Activated T-helper 1 cell treated with anti-CD3 and anti-CD28 coated beads, Interleukin-12 subunit alpha, Interleukin-12 subunit beta, Interleukin-2, Interleukin-4 antibody, amounts not matched to agents 30 ng/mL and 10 ng/mL and 1 ng/mL, durations not matched to agents 14 hours and 24 hours and 36 hours (primary cell): Measurements from ENCODE around the gene BRSK1. TPM values are rescaled to one million over a fixed set of nuclear protein-coding genes. Genes with fewer than 3 reads are reported as not detected.
"Not testable (repeated sequence)": the region's sequence is repeated elsewhere in the genome, so short reads cannot be mapped to it uniquely, and the experiment has no call there.

Source experiments
- DNase-seq: peaks from one replicate; pipeline ENCODE4 v3.0.0; 2021; ENCODE audit warnings: low spot score
- H3K27ac Mint-ChIP-seq: one replicate; pipeline ENCODE4 v1.8.0; 2021; ENCODE audit warnings: mild to moderate bottlenecking, mixed read lengths
- H3K27me3 Mint-ChIP-seq: one replicate; pipeline ENCODE4 v1.8.0; 2022; ENCODE audit warnings: mild to moderate bottlenecking, moderate library complexity, mixed read lengths; ENCODE audit not compliant: insufficient read depth
- H3K36me3 Mint-ChIP-seq: one replicate; pipeline ENCODE4 v1.8.0; 2021; ENCODE audit warnings: low read depth, mixed read lengths
- H3K4me1 Mint-ChIP-seq: one replicate; pipeline ENCODE4 v1.8.0; 2021; ENCODE audit warnings: low read depth, mixed read lengths
- H3K4me3 Mint-ChIP-seq: one replicate; pipeline ENCODE4 v1.8.0; 2021; ENCODE audit warnings: mild to moderate bottlenecking, moderate library complexity, mixed read lengths
- H3K9me3 Mint-ChIP-seq: one replicate; pipeline ENCODE4 v1.8.0; 2021; ENCODE audit warnings: mixed read lengths
- intact Hi-C: fragments of 100-400 bp; cut with micrococcal nuclease; formaldehyde crosslinking; loops from one replicate; pipeline ENCODE4 v1.15.1; 2024
- total RNA-seq: library from RNA; stranded (reverse); gene quantifications from 2 replicates; pipeline ENCODE4 v1.2.3, GENCODE V29; 2022

Gene BRSK1
- total RNA-seq, 1 donor from 2014 or later = 7.8 TPM

DNA sequence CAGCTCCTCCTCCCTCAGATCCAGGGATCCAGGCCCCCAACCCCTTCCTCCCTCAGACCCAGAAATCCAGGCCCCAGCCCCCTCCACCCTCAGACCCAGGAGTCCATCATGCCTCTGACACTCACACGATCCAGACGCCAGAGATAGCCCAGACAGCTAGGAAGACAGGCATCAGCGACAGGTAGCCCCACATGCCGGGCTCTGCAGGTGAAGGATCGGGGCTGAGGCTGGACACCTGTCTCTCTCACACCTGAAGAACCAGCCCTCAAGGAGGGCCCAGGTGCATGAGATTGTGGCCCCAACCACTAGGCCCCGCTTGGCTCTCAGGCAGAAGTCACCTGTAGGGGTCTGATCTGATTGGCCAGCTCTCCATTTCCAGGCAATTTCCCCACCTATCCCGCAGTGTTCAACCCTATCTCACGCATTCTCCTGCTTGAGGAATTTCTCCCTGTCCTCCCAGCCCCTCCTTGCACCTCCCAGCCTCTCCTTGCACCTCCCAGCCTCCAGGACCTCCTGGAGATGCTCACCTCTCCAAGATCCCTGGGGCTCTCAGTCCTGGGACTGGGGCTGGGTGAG, 37.1 kb downstream of the BRSK1 start:
- Mint-ChIP-seq H3K4me1 (peaks cover 6% of the 10 kb centered on the region), H3K27me3 (peaks cover 3% of the 10 kb centered on the region), H3K9me3 (no peaks in the 10 kb centered on the region), H3K4me3 (no peak overlapping the region), H3K27ac (no peak overlapping the region), H3K36me3 (no peaks in the 10 kb centered on the region)
- intact Hi-C loops = no loop called here
- no peak for DNase-seq

DNA sequence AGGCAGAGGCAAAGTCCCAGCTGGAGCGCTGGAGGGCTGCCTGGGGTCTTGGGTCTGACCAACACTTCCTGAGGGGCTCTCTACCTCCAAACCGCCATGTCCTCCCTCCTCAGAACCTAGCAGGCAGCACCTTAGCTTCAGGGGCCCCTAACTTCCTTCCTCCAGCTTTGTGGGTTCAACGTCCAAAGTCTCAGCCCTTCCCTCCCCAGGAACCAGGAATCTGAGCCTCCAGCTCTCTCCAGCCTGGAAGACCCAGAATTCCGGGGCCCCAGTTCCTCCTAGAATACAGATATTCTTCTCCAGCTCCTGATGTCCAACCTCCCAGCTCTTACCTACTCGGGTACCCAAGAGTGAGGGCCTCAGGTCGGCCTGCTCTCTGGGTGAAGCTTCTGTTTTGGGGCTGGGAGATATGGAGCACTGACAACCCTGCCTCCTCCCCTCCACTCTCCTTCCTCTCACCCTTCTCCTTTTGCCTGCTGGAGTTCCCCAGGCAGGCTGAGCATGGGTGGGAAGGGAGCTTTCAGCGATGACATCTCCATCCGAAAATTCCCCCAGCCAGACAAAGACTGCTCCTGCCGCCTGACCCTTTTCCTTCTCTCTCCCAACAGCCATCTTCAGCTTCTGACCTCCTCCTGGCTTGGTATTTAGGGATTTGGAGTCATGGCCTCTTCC, 37.8 kb downstream of the BRSK1 start:
- Mint-ChIP-seq H3K27me3 (peaks cover 3% of the 10 kb centered on the region), H3K27ac (no peak overlapping the region), H3K36me3 (no peaks in the 10 kb centered on the region), H3K9me3 (no peaks in the 10 kb centered on the region), H3K4me3 (no peak overlapping the region), H3K4me1 (peaks cover 6% of the 10 kb centered on the region)
- no peak for DNase-seq
- intact Hi-C loops = no loop called here

DNA sequence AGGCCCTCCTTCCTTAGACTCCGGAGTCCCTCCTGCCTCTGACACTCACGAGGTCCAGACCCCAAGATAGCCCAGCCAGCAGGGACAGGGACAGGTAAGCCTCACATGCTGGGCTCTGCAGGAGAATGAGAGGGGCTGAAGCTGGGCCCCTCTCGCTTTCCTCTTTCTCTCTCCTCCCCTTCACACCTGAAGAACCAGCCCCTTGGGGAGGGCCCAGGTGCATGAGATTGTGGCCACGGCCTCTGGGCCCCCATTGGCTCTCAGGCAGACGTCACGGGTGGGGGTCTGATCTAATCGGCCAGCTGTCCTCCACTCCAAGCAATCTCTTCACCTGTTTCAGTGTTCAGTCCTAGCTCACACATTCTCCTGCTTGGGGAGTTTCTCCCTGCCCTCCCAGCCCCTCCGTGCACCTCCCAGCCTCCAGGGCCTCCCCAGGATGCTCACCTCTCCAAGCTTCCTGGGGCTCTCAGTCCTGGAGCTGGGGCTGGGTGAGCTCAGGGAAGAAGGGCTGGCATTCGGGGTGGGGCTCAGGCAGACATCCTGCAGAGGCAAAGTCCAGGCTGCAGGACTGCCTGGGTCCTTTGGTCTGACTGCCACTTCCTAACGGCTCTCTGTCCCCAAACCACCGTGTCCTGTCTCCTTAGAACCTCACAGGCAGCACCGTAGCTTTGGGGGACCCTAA, 38.5 kb downstream of the BRSK1 start:
- intact Hi-C loops = no loop called here
- H3K36me3 Mint-ChIP-seq = no peaks in the 10 kb centered on the region
- peaks cover 3% of the 10 kb centered on the region for H3K27me3 Mint-ChIP-seq
- peaks cover 6% of the 10 kb centered on the region for H3K4me1 Mint-ChIP-seq
- DNase-seq = no peak
- H3K9me3 Mint-ChIP-seq = no peaks in the 10 kb centered on the region
- no peak overlapping the region for H3K4me3 Mint-ChIP-seq
- no peak overlapping the region for H3K27ac Mint-ChIP-seq

DNA sequence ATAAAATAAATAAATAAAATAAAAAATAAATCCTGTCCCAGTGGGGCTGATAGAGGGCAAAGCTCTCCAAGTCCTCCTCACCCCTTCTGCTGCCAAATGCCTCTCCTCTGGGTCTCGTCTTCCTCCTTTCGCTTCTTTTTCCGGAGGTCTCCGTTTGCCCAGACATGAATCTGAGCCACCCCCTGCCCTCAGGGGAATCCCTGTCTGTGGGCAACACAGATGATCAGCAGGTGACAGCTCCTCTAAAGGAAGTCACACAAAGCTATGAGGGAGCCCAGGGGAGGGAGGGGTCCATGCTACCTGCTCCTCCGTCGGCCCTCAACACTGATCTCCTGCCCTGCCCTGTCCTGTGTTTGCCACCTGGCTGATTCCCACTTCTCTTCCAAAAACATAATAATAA, 40.9 kb downstream of the BRSK1 start:
- intact Hi-C loops = no loop called here
- DNase-seq = no peak
- no peak overlapping the region for H3K4me3 Mint-ChIP-seq
- peaks cover 6% of the 10 kb centered on the region for H3K4me1 Mint-ChIP-seq
- H3K27ac Mint-ChIP-seq = no peak overlapping the region
- peaks cover 3% of the 10 kb centered on the region for H3K27me3 Mint-ChIP-seq
- H3K9me3 Mint-ChIP-seq = no peaks in the 10 kb centered on the region
- no peaks in the 10 kb centered on the region for H3K36me3 Mint-ChIP-seq

DNA sequence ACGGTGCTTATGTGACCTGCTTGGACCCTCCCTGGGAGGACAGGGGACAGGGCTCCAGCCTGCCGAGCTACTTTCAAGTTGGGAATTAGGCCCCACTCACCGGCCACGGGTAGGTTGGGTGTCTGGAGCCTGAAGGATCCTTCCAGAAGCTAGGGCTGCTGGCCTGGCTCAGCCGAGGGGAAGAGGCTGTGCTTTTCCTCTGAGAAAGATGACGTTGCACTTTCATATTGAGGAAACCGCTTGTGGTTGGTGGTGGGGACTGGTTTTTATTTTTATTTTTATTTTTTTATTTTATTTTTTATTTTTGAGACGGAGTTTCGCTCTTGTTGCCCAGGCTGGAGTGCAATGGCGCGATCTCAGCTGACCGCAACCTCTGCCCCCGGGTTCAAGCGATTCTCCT, 41.4 kb downstream of the BRSK1 start, which contains the start of gene TMEM150B:
Gene TMEM150B, minus strand, starts transcription at position 170 of the 400 bp plus-strand sequence. CDS start 4,305 bp downstream, outside the sequence.
- Mint-ChIP-seq H3K4me1 (peaks cover 6% of the 10 kb centered on the region), H3K27me3 (peaks cover 3% of the 10 kb centered on the region), H3K4me3 (no peak within 1 kb of the TSS), H3K9me3 (no peaks in the 10 kb centered on the region), H3K36me3 (no peaks in the 10 kb centered on the region), H3K27ac (no peak within 1 kb of the TSS)
- DNase-seq = no peak
- intact Hi-C loops = no loop called here

DNA sequence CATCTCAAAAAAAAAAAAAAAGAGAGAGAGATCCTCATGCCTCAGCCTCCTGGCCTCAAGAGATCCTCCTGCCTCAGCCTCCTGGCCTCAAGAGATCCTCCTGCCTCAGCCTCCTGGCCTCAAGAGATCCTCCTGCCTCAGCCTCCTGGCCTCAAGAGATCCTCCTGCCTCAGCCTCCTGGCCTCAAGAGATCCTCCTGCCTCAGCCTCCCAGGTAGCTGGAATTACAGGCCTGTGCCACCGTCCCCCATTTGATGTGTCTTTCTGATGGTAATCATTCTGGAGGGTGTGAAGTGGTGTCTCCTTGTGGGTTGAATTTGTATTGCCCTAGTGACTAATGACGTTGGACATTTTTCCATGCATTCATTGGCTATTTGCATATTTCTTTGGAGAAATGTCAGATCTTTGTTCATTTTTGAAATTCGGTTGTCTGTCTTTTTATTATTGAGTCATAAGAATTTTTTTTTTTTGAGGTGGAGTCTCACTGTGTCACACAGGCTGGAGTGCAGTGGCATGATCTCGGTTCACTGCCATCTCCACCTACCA, 45.0 kb downstream of the BRSK1 start:
- intact Hi-C loops, H3K27ac Mint-ChIP-seq, H3K4me1 Mint-ChIP-seq, H3K9me3 Mint-ChIP-seq, DNase-seq, H3K27me3 Mint-ChIP-seq, H3K4me3 Mint-ChIP-seq, H3K36me3 Mint-ChIP-seq: not testable (repeated sequence)

DNA sequence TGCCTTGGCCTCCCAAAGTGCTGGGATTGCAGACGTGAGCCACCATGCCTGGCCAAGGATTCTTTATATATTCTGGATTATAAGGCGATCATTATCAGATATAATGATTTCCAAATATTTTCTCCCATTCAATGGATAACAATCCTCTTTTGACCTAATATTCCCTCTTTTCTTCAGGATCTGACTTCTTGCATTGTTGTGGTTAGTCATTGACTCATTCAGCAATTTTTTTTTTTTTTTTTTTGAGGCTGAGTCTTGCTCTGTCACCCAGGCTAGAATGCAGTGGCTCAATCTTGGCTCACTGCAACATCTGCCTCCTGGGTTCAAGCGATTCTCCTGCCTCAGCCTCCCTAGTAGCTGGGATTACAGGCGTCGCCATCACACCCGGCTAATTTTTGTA, 46.0 kb downstream of the BRSK1 start:
- DNase-seq, H3K36me3 Mint-ChIP-seq, H3K9me3 Mint-ChIP-seq, intact Hi-C loops, H3K27ac Mint-ChIP-seq, H3K4me3 Mint-ChIP-seq, H3K4me1 Mint-ChIP-seq: not testable (repeated sequence)
- peaks cover 12% of the 10 kb centered on the region for H3K27me3 Mint-ChIP-seq

DNA sequence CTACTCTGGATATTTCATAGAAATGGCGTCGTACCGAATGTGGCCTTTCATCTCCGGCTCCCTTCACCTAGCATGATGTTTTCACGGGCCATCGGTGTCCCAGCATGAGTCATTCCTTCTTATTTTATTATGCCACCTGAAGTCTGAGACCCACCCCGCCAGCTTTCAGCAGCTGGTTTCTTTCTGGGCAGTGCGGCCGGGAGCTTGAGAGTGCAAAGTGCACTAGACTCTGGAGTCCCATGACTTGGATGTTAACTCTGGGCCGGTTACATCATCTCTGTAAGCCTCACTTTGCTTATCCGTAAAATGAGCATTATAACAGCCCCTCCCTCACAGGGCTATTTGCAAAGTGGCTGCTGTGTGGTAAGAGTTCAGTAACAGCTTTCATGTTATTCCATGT, 50.1 kb downstream of the BRSK1 start:
- Mint-ChIP-seq H3K9me3 (no peaks in the 10 kb centered on the region), H3K27ac (no peak overlapping the region), H3K27me3 (peaks cover 21% of the 10 kb centered on the region), H3K4me3 (no peak overlapping the region), H3K4me1 (peaks cover 7% of the 10 kb centered on the region), H3K36me3 (no peaks in the 10 kb centered on the region)
- intact Hi-C loops = no loop called here
- DNase-seq = no peak

DNA sequence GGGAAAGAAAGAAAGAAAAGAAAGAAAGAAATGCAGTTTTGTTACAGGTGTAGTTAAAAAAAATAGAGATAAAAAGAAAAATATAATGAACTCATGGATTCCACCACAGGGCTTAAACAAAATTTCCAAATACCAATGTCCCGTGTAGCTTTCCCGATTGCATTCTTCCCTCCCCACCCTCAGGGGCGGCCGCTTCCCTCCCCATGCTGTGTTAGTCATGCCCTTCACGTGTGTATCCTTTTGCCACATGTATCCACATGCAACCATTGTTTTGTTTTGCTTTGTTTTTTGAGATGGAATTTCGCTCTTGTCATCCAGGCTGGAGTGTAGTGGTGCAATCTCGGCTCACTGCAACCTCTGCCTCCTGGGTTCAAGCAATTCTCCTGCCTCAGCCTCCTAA, 52.3 kb downstream of the BRSK1 start:
- Mint-ChIP-seq H3K4me1 (peaks cover 9% of the 10 kb centered on the region), H3K36me3 (peaks cover 1% of the 10 kb centered on the region), H3K4me3 (no peak overlapping the region), H3K27me3 (peaks cover 17% of the 10 kb centered on the region), H3K9me3 (no peaks in the 10 kb centered on the region), H3K27ac (no peak overlapping the region)
- intact Hi-C loops = loop anchor here (5.0 kb wide), 2 partner anchors 306 to 874 kb away; partner anchors contain the start of genes LENG9, ZNF580 and ZNF581
- DNase-seq = no peak

DNA sequence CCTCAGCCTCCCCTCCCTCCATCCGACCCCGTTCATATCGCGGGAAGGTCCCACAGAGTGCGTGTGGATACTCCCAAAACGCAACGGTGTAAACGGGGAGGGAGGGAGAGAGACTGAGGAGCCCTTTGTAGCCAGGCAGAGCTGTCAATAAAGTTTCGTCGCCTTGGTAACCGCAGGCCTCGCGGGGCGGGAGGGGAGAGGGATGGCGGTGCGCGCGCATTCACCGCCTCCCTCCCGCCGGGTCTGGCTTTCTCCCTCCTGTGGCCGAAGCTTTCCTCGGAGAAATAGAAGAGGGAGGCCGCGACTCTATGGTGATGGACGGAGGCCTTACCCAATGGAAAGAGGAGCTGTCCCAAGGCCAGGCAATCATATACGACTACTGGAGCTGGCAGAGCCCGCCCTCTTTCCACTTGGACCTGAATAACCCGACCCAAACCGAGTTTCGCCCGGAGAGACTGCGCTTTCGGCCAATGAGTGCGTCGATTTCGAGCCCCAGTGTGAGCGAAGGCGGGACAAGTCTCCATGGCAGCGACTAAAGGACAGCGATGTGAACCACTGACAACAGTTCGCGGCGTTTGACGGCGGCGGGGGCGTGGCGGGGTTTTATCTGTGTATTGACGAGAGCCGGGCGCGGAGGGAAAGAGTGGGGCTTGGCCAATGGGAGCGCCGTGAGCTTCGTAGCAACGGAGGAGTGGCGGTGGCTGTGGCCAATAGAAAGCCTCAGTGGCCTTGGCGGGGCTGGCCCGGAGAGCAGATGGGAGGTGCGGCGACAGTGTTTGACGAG, 55.5 kb downstream of the BRSK1 start, which contains the start of gene KMT5C:
Gene KMT5C, plus strand, starts transcription at position 772 of the 784 bp plus-strand sequence. CDS start 2,061 bp downstream, outside the sequence.
- H3K36me3 Mint-ChIP-seq = peaks cover 6% of the 10 kb centered on the region

DNA sequence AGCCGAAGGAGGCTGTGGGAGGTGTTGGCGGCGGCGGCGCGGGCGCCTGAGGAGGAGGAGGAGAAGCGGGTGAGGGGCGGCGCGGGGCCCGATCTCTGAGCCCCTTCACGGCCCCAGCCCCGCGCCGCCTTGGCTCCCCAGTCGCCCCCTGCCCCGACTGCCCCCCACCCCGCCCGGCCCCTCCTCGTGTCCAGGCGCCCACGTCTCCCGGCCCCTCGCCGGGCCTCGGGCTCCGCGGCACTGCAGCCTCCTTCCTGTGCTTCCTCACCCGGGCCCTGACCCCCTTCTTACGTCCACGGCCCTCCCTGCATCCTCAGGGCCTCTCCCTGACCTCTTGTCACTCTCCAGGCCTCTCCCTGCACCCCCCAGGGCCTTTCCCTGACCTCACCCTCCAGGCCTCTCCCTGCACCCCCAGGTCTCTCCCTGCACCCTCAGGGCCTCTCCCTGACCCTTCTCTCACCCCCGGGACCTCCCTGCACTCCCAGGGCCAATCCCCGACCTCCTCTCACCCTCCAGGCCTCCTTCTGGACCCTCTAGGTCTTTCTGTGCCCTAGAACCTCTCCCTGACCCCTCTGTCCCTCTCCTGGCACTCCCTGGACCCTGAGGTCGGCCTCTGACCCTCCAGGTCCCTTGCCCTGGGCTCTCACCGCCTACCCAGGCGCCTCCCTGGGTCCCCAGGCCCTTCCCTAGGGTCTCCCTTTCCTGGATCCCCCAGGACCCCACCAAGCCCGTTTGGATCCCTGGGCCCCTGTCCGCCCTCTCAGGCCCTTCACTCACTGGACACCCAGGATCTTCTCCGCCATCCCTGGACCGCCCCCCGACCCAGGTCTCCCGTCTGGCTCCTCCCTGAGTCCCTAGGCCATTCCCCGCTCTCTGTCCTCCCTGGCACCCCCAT, 56.3 kb downstream of the BRSK1 start:
- H3K27me3 Mint-ChIP-seq = peaks cover 9% of the 10 kb centered on the region
- no peaks in the 10 kb centered on the region for H3K9me3 Mint-ChIP-seq
- peak overlapping the region; percentile 96 for H3K4me3 Mint-ChIP-seq
- H3K4me1 Mint-ChIP-seq = peaks cover 14% of the 10 kb centered on the region
- peak overlapping the region; percentile 99 for H3K27ac Mint-ChIP-seq
- no peak for DNase-seq
- intact Hi-C loops = loop anchor here (1.0 to 5.0 kb wide), 17 partner anchors 14 to 891 kb away; partner anchors contain the start of genes COX6B2, DNAAF3, FIZ1 and HSPBP1
- H3K36me3 Mint-ChIP-seq = peaks cover 8% of the 10 kb centered on the region

More for the DNA sequence above, 55.5 kb downstream of the BRSK1 start, which contains the start of gene KMT5C:
- H3K4me3 Mint-ChIP-seq = peak within 1 kb of the TSS; percentile 96
- no peaks in the 10 kb centered on the region for H3K9me3 Mint-ChIP-seq
- peak within 1 kb of the TSS; percentile 99 for H3K27ac Mint-ChIP-seq
- intact Hi-C loops = loop anchor here (1.0 to 5.0 kb wide), 17 partner anchors 15 to 890 kb away; partner anchors contain the start of genes COX6B2, DNAAF3, FIZ1 and HSPBP1
- H3K4me1 Mint-ChIP-seq = peaks cover 14% of the 10 kb centered on the region
- H3K27me3 Mint-ChIP-seq = peaks cover 9% of the 10 kb centered on the region
- peak; percentile 100 for DNase-seq
